GM18526 (cell line): ENCODE results near the gene TOGARAM1.
A peak's percentile ranks its signal among the peaks of the same experiment; 100 is the strongest.

Experiments
- POLR2A ChIP-seq: IDR thresholded peaks from 3 replicates; pipeline ENCODE4 v1.6.1; 2011; ENCODE audit not compliant: insufficient read length; ENCODE audit errors: extremely low read depth

TOGARAM1 gene, protein sequence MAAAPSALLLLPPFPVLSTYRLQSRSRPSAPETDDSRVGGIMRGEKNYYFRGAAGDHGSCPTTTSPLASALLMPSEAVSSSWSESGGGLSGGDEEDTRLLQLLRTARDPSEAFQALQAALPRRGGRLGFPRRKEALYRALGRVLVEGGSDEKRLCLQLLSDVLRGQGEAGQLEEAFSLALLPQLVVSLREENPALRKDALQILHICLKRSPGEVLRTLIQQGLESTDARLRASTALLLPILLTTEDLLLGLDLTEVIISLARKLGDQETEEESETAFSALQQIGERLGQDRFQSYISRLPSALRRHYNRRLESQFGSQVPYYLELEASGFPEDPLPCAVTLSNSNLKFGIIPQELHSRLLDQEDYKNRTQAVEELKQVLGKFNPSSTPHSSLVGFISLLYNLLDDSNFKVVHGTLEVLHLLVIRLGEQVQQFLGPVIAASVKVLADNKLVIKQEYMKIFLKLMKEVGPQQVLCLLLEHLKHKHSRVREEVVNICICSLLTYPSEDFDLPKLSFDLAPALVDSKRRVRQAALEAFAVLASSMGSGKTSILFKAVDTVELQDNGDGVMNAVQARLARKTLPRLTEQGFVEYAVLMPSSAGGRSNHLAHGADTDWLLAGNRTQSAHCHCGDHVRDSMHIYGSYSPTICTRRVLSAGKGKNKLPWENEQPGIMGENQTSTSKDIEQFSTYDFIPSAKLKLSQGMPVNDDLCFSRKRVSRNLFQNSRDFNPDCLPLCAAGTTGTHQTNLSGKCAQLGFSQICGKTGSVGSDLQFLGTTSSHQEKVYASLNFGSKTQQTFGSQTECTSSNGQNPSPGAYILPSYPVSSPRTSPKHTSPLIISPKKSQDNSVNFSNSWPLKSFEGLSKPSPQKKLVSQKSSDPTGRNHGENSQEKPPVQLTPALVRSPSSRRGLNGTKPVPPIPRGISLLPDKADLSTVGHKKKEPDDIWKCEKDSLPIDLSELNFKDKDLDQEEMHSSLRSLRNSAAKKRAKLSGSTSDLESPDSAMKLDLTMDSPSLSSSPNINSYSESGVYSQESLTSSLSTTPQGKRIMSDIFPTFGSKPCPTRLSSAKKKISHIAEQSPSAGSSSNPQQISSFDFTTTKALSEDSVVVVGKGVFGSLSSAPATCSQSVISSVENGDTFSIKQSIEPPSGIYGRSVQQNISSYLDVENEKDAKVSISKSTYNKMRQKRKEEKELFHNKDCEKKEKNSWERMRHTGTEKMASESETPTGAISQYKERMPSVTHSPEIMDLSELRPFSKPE (N-terminal part only)

DNA sequence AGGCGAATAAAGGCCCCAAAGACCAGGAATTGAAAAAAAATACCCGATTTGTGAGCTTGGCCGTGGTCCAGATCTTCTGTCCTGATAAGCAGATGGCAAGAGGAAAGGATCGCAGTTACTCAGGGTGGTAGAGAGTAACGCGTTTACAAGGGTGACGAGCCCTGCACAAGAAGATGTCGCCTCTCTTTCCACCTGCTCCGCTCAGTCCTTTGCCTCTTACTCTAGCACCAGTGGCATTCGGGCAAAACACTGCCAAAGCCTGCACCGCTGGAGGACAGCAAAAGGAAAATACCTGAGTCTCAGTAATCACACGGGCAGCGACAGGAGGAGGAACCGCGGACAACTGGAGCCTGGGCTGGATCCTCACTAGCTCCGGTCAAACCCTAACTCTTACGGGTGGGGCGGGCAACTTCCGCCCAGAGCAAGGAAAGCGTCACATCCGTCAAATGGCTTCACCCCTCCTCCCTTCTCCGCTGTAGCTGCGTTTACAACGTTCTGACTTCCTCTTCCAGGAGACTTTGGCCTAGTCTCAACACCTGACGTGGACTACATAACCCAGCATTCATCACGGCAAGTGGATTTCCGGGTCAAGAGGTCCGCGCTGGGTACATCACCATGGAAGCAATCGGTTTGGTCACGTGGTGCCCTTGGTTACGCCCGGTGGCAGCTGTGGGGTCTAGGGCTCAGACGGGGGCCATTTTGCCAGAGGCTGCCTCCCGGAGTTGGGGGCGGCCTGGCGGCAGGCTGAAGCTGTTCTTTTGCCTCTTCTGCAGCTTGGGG is at the start of gene TOGARAM1, which contains the start of gene KLHL28:
Gene TOGARAM1, plus strand, starts transcription at position 637 of the 780 bp plus-strand sequence. CDS start 232 bp downstream, outside the sequence.
Gene KLHL28, minus strand, starts transcription at position 394 of the 780 bp plus-strand sequence. CDS start 16,019 bp downstream, outside the sequence.
- TF ChIP-seq POLR2A = peak; percentile 92

DNA sequence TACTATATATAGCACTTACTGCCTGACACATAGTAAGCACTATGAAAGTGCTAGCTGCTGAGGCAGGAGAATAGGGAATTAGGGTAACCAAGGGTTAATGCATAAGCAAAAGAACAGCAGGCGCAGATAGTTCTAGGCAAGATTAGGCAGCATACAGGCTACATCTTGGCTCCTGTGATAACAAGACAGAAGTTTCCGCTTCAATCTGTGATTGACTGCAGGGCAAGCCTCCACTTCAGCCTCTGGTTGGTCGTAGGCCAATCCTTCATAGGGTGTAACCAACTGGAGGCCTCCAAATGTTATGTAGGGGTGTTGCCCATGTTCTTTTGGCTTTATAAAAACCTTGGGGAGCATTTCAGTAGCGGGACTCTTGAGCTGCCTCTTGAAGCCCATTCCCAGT is 47.1 kb upstream of the TOGARAM1 start:
- no peak for TF ChIP-seq POLR2A

DNA sequence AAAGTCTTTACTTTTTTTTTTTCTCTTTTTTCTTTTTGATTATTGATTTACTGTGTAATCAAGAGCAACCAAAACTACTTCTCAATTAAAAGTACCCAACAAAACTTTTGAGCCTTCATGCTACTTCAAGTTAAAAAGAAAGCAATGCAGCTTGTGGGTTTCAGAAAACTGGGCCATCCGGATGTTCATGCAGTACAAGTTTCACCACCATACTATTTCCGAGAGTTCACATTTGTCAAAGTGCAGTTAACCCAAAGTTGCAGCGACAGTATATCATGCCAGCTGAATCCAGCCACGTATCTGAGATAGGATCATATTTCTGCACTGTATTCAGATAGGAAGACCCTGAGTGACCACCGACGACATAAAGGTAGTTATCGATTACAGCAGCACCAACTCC is 33.2 kb upstream of the TOGARAM1 start:
- no peak for TF ChIP-seq POLR2A

GRCh38 chr14:44935155-44935554 is 26.8 kb upstream of the TOGARAM1 start:
- TF ChIP-seq POLR2A = no peak

- no peak for TF ChIP-seq POLR2A
Observed at GRCh38 chr14:44937547-44937946, 24.4 kb upstream of the TOGARAM1 start.

GRCh38 chr14:44940211-44940610 is 21.8 kb upstream of the TOGARAM1 start:
- TF ChIP-seq POLR2A = no peak

- no peak for TF ChIP-seq POLR2A
Observed at GRCh38 chr14:44940944-44941343, 21.0 kb upstream of the TOGARAM1 start.

DNA sequence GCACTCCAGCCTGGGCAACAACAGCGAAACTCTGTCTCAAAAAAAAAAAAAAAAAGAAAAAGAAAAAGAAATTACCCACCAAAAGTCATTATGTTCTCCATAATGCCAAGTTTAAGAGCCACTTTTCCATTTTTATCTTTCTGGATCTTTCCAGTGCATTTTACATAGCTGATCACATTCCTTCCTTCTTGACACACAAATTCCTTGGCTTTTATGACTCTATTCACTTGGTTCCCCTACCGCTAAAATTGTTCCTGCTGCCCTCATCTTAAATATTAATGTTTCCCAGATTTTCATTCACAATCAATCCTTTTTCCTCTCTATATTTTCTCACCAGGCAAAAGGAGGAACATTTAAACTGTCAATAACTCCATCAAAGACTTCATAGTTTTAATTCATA is 20.4 kb upstream of the TOGARAM1 start:
- no peak for TF ChIP-seq POLR2A

- no peak for TF ChIP-seq POLR2A
Observed at GRCh38 chr14:44942436-44942835, 19.6 kb upstream of the TOGARAM1 start.

DNA sequence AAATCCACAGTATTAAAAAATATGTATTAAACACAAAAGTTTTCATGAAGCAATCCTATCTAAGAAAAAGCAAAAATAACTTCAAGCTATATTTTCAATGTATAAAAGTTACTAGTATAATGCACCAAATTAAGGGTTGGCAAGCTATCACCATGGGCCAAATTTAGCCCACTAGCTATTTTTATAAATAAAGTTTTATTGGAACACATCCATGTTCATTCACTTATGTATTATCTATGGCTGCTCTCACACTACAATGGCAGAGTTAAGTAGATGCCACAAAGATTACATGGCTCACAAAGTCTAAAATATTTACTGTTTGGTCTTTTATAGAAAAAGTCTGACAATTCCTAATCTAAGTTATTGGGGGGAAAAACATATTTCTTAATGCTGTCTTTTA is 17.9 kb upstream of the TOGARAM1 start:
- no peak for TF ChIP-seq POLR2A

GRCh38 chr14:44945264-44945663 is 16.7 kb upstream of the TOGARAM1 start:
- no peak for TF ChIP-seq POLR2A

GRCh38 chr14:44951051-44951450 is 10.9 kb upstream of the TOGARAM1 start:
- TF ChIP-seq POLR2A = no peak

DNA sequence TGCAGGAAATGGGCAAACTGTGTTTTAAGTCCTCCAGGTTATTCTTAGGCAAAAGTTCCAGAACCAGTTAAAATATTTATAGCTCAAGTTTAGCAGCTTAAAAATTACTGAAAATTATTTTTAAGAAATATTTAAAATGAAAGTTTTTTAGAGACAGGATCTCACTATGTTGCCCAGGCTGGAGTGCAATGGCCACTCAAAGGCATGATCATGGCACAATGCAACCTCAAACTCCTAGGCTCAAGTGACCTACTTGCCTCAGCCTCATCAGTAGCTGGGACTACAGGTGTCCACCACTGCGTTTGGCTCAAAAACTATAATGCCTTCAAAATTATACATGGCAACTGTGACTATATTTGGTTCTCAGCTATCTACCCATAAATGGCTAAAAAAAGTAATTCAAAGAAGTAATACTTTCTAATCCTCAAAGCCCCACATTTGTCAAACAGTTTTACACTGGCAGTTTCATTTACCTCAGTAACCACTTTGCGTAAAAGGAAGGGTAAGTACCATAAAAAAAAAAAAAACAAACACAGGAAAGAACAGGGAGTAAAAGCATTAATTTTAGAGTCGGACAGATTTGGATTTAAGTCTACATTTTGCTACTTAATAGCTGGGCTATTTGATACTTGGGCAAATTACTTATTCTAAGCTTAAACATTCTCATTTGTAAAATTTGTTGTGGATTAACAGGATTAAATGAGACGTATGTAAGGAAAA is 9.4 kb upstream of the TOGARAM1 start:
- no peak for TF ChIP-seq POLR2A

DNA sequence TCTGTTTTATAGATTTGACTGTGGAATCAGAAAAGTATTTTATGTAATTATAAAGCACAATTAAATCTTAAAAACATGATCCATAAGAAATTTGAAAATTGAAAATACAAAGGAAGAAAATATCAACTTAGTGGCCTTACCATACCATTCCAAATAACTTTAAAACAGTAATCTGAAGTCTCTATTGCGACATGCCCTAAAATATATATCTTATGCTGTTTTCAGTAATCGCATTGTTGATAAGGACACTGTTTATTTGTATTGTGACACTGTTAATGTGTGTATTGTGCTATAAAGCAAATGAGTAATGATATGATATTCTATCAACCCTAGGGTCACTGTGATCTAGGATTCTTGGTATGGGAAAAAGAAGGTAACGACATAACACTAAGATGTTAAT is 7.2 kb upstream of the TOGARAM1 start:
- TF ChIP-seq POLR2A = no peak

DNA sequence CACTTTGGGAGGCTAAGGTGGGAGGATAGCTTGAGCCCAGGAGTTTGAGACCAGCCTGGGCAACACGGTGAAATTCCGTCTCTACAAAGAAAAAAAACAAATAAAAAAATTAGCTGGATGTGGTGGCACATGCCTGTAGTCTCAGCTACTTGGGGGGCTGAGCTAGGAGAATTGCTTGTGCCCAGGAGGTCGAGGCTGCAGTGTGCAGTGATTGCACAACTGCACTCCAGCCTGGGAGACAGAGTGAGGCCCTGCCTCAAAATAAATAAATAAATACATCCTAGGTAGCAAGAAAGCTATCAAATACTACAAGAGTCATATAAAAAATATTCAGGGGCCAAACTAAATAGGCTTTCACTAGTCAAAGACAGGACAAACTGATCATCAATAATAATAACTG is 6.5 kb upstream of the TOGARAM1 start:
- TF ChIP-seq POLR2A = no peak
